Hypothalamus (tissue), 51 donors: ENCODE results near the gene TRPM6.
"Not testable (repeated sequence)": the region's sequence is repeated elsewhere in the genome, so short reads cannot be mapped to it uniquely, and the experiment has no call there.

Source experiments
- DNase-seq, 51 donors: peaks; one replicate each; lab custom pipeline; 2025; lab: John Stamatoyannopoulos, UW

Gene TRPM6

GRCh38 chr9:74858751-74859414 is 28.8 kb downstream of the TRPM6 start:
- no peak for DNase-seq

- DNase-seq: no peak
Observed at GRCh38 chr9:74856989-74857388, 30.7 kb downstream of the TRPM6 start.

- no peak for DNase-seq
Observed at GRCh38 chr9:74855072-74855471, 32.6 kb downstream of the TRPM6 start.

- not testable (repeated sequence) for DNase-seq
Observed at GRCh38 chr9:74853024-74853423, 34.7 kb downstream of the TRPM6 start.

GRCh38 chr9:74848153-74848525 is 39.6 kb downstream of the TRPM6 start:
- no peak for DNase-seq

- no peak for DNase-seq
Observed at GRCh38 chr9:74847478-74848152, 40.1 kb downstream of the TRPM6 start.

GRCh38 chr9:74846766-74847165 is 41.0 kb downstream of the TRPM6 start:
- DNase-seq: no peak

GRCh38 chr9:74838351-74838750 is 49.4 kb downstream of the TRPM6 start:
- DNase-seq: no peak

GRCh38 chr9:74824654-74825053 is 63.1 kb downstream of the TRPM6 start:
- no peak for DNase-seq

- DNase-seq: peak in 44 of 51 donors; percentile 1 to 84 (median 45)
Observed at GRCh38 chr9:74821636-74822035, 66.1 kb downstream of the TRPM6 start.

GRCh38 chr9:74817816-74818215 is 69.9 kb downstream of the TRPM6 start:
- no peak for DNase-seq

- DNase-seq: no peak
Observed at GRCh38 chr9:74817281-74817810, 70.4 kb downstream of the TRPM6 start.

- DNase-seq: no peak
Observed at GRCh38 chr9:74810200-74810599, 77.5 kb downstream of the TRPM6 start.

- DNase-seq: no peak
Observed at GRCh38 chr9:74804018-74804385, 83.7 kb downstream of the TRPM6 start.

GRCh38 chr9:74803376-74804017 is 84.2 kb downstream of the TRPM6 start:
- no peak for DNase-seq

GRCh38 chr9:74800226-74800625 is 87.5 kb downstream of the TRPM6 start:
- DNase-seq: no peak

GRCh38 chr9:74795803-74796202 is 91.9 kb downstream of the TRPM6 start:
- no peak for DNase-seq

GRCh38 chr9:74795081-74795480 is 92.6 kb downstream of the TRPM6 start:
- DNase-seq: no peak

GRCh38 chr9:74784506-74784905 is 103.2 kb downstream of the TRPM6 start:
- no peak for DNase-seq

- no peak for DNase-seq
Observed at GRCh38 chr9:74783408-74783807, 104.3 kb downstream of the TRPM6 start.

- peak in 37 of 51 donors; percentile 1 to 68 (median 33) for DNase-seq
Observed at GRCh38 chr9:74777136-74777879, 110.4 kb downstream of the TRPM6 start.
